Right cardiac atrium (tissue), 5 donors: ENCODE measurements around the gene C4orf36. TPM values are rescaled to one million over a fixed set of nuclear protein-coding genes. Genes with fewer than 3 reads are reported as not detected.

ENCODE experiments used
- ATAC-seq, 2 donors: fragments of 200-7000 bp; cut with Tn5 transposase; one replicate each; pipeline versions ENCODE4 v1.8.0 to v1.9.1; 2020; ENCODE audit warnings: moderate library complexity in 2 of 2, mild to moderate bottlenecking in 1 of 2
- DNase-seq, 3 donors: peaks; one replicate each; pipeline ENCODE4 v3.0.0-alpha.2; 2020
- H3K27ac ChIP-seq: one replicate; pipeline ENCODE4 v1.5.1; 2013; ENCODE audit warnings: mild to moderate bottlenecking, low read length, control low read depth, moderate library complexity
- H3K27me3 ChIP-seq: one replicate; pipeline ENCODE4 v1.6.1; 2013; ENCODE audit not compliant: control insufficient read depth, insufficient read depth
- H3K4me1 ChIP-seq: one replicate; pipeline ENCODE4 v1.6.1; 2013; ENCODE audit warnings: low read length; ENCODE audit not compliant: control insufficient read depth, insufficient read depth
- H3K4me3 ChIP-seq: one replicate; pipeline ENCODE4 v1.5.1; 2013; ENCODE audit warnings: low read length, control low read depth
- H3K9me3 ChIP-seq: one replicate; pipeline ENCODE4 v1.6.1; 2013; ENCODE audit warnings: low read length; ENCODE audit not compliant: control insufficient read depth
- WGBS: extraction: QIAGEN DNeasy Blood & Tissue Kit; methylation state at CpG from one replicate; pipeline ENCODE4 v1.1.7; 2013; 5-methylcytosine and 5-hydroxymethylcytosine counted together
- intact Hi-C, 4 donors: fragments of 100-400 bp; cut with DNase I; formaldehyde crosslinking; loops; one replicate each; pipeline versions ENCODE4 v1.11.0 to v1.14.0; 2022 to 2023
- polyA plus RNA-seq: library from polyadenylated mRNA; stranded (reverse); fragments of 200-250 nt; gene quantifications from one replicate; pipeline ENCODE4 v1.2.3, GENCODE V29; 2013
- total RNA-seq, 4 donors: library from RNA; stranded (reverse); fragmentation: NEBNext Ultra II Directional; extraction: Animal tissue kit (Norgen Biotek cat#: 25700); gene quantifications; one replicate each; pipeline ENCODE4 v1.2.1, GENCODE V29; 2021
- donor health status: healthy with polysubstance abuse.
- donor health status: DM: no; HTN: yes; CAD: no.
- donor health status: DM: no; HTN: no; CAD: no.
- donor health status: DM: no; HTN: yes; CAD: no; lungs with severe emphysema.
- donor health status: DM: yes; HTN: yes; CAD: no.

Gene C4orf36
- total and polyA plus RNA-seq, 5 donors = 0.18 to 2.3 (median 0.97) TPM; not detected in 2

DNA sequence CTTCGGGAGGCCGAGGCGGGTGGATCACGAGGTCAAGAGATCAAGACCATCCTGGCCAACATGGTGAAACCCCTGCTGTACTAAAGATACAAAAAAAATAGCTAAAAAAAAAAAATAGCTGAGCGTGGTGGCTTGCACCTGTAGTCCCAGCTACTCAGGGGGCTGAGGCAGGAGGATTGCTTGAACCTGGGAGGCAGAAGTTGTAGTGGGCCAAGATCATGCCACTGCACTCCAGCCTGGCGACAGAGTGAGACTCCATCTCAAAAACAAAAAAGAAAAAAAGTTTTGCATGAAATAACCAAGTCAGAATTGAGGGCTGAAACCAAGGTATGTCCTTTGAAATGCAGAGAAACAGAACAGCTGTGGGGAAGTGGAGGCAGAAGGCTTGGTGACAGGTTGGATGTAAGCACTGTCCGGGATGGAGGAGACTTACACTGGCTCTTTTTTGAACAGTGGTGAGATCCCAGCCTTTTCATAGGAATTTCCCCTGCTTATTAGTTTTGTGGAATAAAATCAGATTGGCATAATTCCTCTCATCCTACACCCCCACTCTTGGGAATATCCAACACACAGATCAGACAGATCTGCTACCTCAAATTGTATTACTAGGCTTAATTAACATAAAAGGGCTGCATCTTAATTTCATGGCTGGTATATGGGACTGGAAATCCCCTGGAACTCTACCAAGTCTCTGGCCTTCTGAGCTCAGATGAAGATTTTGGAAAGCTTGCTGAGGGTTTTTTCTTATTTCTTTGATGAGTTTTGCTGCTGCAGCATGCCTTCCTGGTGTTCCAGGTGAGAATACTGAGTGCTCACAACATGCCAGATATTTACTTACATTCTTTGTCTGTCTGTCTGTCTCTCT lies 18.8 kb upstream of the C4orf36 start:
- H3K27me3 ChIP-seq = no peaks in the 10 kb centered on the region
- ATAC-seq (no peak), DNase-seq (no peak)
- H3K27ac ChIP-seq = no peak overlapping the region
- H3K9me3 ChIP-seq = no peaks in the 10 kb centered on the region
- no peak overlapping the region for H3K4me3 ChIP-seq
- H3K4me1 ChIP-seq = peaks cover 4% of the 10 kb centered on the region
- intact Hi-C loops = no loop called here
- 76% methylated on average over 7 of the region's 7 CpGs for WGBS

DNA sequence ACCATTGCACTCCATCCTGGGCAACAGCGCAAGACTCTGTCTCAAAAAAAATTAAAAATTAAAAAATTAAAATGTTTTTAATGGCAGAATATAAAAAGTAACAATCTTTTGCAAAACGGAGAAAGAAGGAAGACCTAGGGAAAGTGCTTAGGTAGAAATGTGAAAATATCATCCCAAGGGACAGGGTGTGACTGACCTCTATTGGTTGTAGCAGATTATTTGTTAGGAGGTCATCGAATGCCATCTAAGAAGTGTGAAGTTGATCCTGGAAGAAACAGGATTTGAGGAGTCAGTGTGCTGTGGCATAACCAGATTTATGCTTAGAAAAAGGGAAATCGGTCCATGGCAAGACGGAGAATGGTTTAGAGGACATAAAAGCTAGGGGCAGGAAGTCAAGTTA lies 18.1 kb upstream of the C4orf36 start:
- 85% methylated on average over 5 of the region's 5 CpGs for WGBS
- ATAC-seq (no peak), DNase-seq (no peak)
- Histone ChIP-seq H3K27ac (no peak overlapping the region), H3K4me3 (no peak overlapping the region), H3K4me1 (peaks cover 4% of the 10 kb centered on the region), H3K27me3 (no peaks in the 10 kb centered on the region), H3K9me3 (no peaks in the 10 kb centered on the region)
- intact Hi-C loops = no loop called here

DNA sequence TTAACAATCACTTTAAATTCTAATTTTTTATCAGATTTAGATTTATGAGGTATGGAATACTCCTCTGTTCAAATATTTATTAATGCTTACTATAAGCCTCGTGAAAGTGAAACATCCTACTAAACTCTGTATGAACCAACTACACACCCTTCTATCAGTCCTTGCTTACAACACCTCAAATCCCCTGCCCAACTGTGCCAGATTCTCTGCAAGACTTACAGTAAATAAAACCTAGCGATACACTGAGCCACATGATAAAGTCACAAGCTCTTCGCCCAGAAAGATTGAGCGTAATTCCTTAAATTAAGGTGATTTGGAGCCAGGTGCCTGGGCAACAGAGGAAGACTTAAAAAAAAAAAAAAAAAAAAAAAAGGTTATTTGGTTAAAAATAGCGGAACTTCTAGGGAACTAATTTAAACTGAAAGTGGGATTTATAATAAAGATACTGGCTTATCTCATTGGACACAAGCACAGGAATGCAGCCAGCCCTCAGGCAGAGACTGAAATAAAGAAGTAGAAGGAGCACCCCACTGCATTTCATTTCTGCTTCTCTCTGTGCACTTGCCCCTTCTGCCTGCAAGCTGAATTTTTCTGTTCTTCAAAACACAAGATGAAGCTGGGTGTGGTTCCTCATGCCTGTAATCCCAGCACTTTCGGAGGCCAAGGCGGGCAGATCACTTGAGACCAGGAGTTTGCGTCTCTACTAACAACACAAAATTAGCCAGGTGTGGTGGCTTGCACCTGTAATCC lies 17.5 kb upstream of the C4orf36 start:
- Histone ChIP-seq H3K27me3 (no peaks in the 10 kb centered on the region), H3K9me3 (no peaks in the 10 kb centered on the region), H3K4me1 (peaks cover 4% of the 10 kb centered on the region), H3K27ac (no peak overlapping the region), H3K4me3 (no peak overlapping the region)
- WGBS = 61% methylated on average over 8 of the region's 8 CpGs
- no peak for DNase-seq
- intact Hi-C loops = no loop called here
- ATAC-seq = peak in 1 of 2 donors; percentile 34

DNA sequence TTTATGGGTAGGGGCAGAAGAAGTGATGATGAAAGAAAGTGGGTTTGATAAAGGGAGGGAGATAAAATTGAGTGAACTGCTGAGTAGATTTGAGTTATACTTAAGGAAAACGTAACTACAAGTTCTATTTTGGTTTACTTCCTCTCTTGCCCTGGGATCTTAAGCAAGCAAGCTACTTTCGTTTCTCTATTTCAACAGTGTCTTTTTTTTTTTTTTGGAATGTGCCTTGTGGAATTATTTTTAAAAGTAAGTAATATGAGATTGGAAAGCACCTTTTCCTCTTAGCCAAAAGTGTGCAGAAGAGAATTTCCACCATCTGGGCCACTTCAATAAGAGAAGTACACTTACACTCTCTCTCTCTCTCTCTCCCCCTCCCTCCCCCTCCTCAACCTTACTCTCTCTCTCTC lies 16.0 kb upstream of the C4orf36 start:
- Histone ChIP-seq H3K4me3 (no peak overlapping the region), H3K27me3 (no peaks in the 10 kb centered on the region), H3K4me1 (peaks cover 4% of the 10 kb centered on the region), H3K27ac (peak overlapping the region; percentile 58), H3K9me3 (no peaks in the 10 kb centered on the region)
- intact Hi-C loops = no loop called here
- 23% methylated on average over 2 of the region's 2 CpGs for WGBS
- DNase-seq = no peak
- no peak for ATAC-seq

DNA sequence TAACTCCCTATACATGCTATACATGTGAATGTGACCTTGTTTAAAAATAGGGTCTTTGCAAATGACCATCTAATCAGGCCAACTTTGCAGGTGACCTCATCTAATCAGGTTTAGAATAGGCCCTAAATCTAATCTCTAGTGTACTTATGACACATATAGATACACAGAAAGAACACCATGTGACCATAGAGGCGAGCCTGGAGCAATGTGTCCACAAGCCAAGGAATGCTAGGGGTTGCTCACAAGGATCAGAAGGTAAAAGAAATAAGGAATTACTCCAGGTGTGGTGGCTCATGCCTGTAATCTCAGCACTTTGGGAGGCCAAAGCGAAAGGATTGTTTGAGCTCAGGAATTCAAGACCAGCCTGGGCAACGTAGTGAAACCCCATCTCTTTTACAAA lies 9.6 kb upstream of the C4orf36 start:
- Histone ChIP-seq H3K4me1 (no peaks in the 10 kb centered on the region), H3K27ac (no peak overlapping the region), H3K27me3 (no peaks in the 10 kb centered on the region), H3K4me3 (no peak overlapping the region), H3K9me3 (no peaks in the 10 kb centered on the region)
- 94% methylated on average over 3 of the region's 3 CpGs for WGBS
- intact Hi-C loops = no loop called here
- ATAC-seq (no peak), DNase-seq (no peak)

DNA sequence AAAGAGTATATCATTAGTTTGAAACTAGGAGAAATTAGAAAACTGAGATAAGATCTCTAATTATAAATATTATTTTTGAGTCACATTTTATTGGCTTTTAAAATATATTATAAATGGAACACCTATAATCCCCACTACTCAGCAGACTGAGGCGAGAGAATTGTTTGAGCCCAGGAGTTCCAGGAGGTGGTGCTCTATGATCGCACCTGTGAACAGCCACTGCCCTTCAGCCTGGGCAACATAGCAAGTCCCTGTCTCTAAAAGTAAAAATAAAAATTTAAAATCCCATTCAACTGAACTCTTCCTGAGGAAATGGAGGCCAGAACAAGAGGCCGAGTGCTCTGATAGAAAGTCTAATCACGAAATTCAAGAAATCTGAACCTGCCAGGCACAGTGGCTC lies 6.3 kb upstream of the C4orf36 start:
- Histone ChIP-seq H3K4me3 (no peak overlapping the region), H3K4me1 (no peaks in the 10 kb centered on the region), H3K27me3 (no peaks in the 10 kb centered on the region), H3K27ac (no peak overlapping the region), H3K9me3 (no peaks in the 10 kb centered on the region)
- ATAC-seq (no peak), DNase-seq (no peak)
- intact Hi-C loops = loop anchor here in 2 of 4 donors (5.0 kb wide), 1 partner anchor 401 kb away; no protein-coding TSS in a partner anchor
- 89% methylated on average over 4 of the region's 4 CpGs for WGBS

GRCh38 chr4:86896596-86896995 lies 4.4 kb upstream of the C4orf36 start:
- no peak for ATAC-seq
- H3K27ac ChIP-seq = no peak overlapping the region

GRCh38 chr4:86895692-86896488 lies 3.7 kb upstream of the C4orf36 start:
- no peak overlapping the region for H3K27ac ChIP-seq
- WGBS = 72% methylated on average over 6 of the region's 6 CpGs

More at GRCh38 chr4:86896596-86896995, 4.4 kb upstream of the C4orf36 start:
- DNase-seq = no peak
- Histone ChIP-seq H3K4me3 (no peak overlapping the region), H3K27me3 (no peaks in the 10 kb centered on the region), H3K4me1 (no peaks in the 10 kb centered on the region), H3K9me3 (no peaks in the 10 kb centered on the region)
- intact Hi-C loops = loop anchor here in 3 of 4 donors (2.0 to 5.0 kb wide), 2 partner anchors 399 to 400 kb away; no protein-coding TSS in a partner anchor
- WGBS = 43% methylated on average over 4 of the region's 4 CpGs

GRCh38 chr4:86894455-86894854 lies 2.2 kb upstream of the C4orf36 start:
- intact Hi-C loops = loop anchor here in 1 of 4 donors (2.0 kb wide), 1 partner anchor 398 kb away; no protein-coding TSS in a partner anchor

More at GRCh38 chr4:86895692-86896488, 3.7 kb upstream of the C4orf36 start:
- intact Hi-C loops = loop anchor here (2.0 to 5.0 kb wide), 2 partner anchors 399 kb away; no protein-coding TSS in a partner anchor
- no peaks in the 10 kb centered on the region for H3K9me3 ChIP-seq
- H3K4me3 ChIP-seq = no peak overlapping the region
- ATAC-seq = peak; percentile 29 to 42
- no peaks in the 10 kb centered on the region for H3K27me3 ChIP-seq
- no peaks in the 10 kb centered on the region for H3K4me1 ChIP-seq
- DNase-seq = no peak

DNA sequence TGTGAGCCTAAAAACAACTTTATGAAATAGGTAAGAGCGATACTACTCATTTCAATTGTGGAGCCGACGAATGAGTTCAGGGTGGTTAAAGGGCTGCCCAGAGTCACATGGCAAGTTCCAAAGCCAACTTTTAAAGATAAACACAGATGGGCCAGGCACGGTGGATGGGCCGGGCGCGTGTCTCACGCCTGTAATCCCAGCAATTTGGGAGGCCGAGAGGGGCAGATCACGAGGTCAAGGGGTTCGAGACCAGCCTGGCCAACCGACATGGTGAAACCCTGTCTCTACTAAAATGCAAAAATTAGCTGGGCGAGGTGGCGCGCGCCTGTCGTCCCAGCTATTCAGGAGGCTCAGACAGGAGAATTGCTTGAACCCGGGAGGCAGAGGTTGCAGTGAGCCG lies 914 bp upstream of the C4orf36 start:
- Histone ChIP-seq H3K9me3 (no peaks in the 10 kb centered on the region), H3K4me1 (no peaks in the 10 kb centered on the region), H3K27ac (no peak overlapping the region), H3K27me3 (no peaks in the 10 kb centered on the region), H3K4me3 (no peak overlapping the region)
- no peak for DNase-seq
- intact Hi-C loops = no loop called here
- WGBS = 87% methylated on average over 19 of the region's 19 CpGs
- no peak for ATAC-seq

More at GRCh38 chr4:86894455-86894854, 2.2 kb upstream of the C4orf36 start:
- no peaks in the 10 kb centered on the region for H3K4me1 ChIP-seq
- ATAC-seq (no peak), DNase-seq (no peak)
- no peak overlapping the region for H3K27ac ChIP-seq
- H3K27me3 ChIP-seq = no peaks in the 10 kb centered on the region
- no peaks in the 10 kb centered on the region for H3K9me3 ChIP-seq
- no peak overlapping the region for H3K4me3 ChIP-seq
